H1 (cell line): Measurements from ENCODE around the gene TPD52L1.

Source experiments
- ATF2 ChIP-seq: IDR thresholded peaks from 2 replicates; pipeline ENCODE4 v1.6.1; 2012; ENCODE audit warnings: low read length, inconsistent platforms
- BACH1 ChIP-seq: IDR thresholded peaks from 2 replicates; pipeline ENCODE4 v1.6.1; 2012; ENCODE audit warnings: low read length, improper control_type of control experiment
- CHD2 ChIP-seq: IDR thresholded peaks from 2 replicates; pipeline ENCODE4 v1.6.1; 2012; ENCODE audit warnings: low read length, improper control_type of control experiment
- HDAC2 ChIP-seq, 2 experiments: fragments of 300-600 bp in 1 of 2; sonication (generic) in 1 of 2; IDR thresholded peaks; 2 replicates each; pipeline ENCODE4 v1.6.1; 2011 to 2012; ENCODE audit warnings: low read depth in 2 of 2, low read length in 2 of 2, mild to moderate bottlenecking in 2 of 2, moderate library complexity in 2 of 2, borderline replicate concordance in 1 of 2, inconsistent platforms in 1 of 2
- NANOG ChIP-seq: IDR thresholded peaks from 2 replicates; pipeline ENCODE4 v1.6.1; 2011; ENCODE audit warnings: low read length, low read depth, mild to moderate bottlenecking, inconsistent platforms; ENCODE audit not compliant: insufficient read depth, poor library complexity, severe bottlenecking
- POLR2A ChIP-seq, 2 experiments: IDR thresholded peaks; 1 replicate in 1 of 2; 2 replicates in 1 of 2; pipeline ENCODE4 v1.6.1; 2011; ENCODE audit warnings: low read depth in 2 of 2, low read length in 2 of 2, mild to moderate bottlenecking in 2 of 2; ENCODE audit errors: control extremely low read depth in 1 of 2
- POLR2AphosphoS5 ChIP-seq: IDR thresholded peaks from 2 replicates; pipeline ENCODE4 v1.6.1; 2011; ENCODE audit warnings: low read depth, low read length
- POU5F1 ChIP-seq: IDR thresholded peaks from 2 replicates; pipeline ENCODE4 v1.6.1; 2011; ENCODE audit warnings: low read depth, mild to moderate bottlenecking, low read length, moderate library complexity
- SIX5 ChIP-seq: IDR thresholded peaks from 2 replicates; pipeline ENCODE4 v1.6.1; 2011; ENCODE audit warnings: mild to moderate bottlenecking, low read depth, low read length
- TEAD4 ChIP-seq: IDR thresholded peaks from 2 replicates; pipeline ENCODE4 v1.6.1; 2012; ENCODE audit warnings: low read depth, low read length, inconsistent platforms, mixed read lengths

- TF ChIP-seq POU5F1 = no peak
- no peak for TF ChIP-seq ATF2
- TF ChIP-seq HDAC2 (IDR thresholded peaks at IDR 0.05; ENCODE audit: borderline replicate concordance in 1 of 2, low read depth in 2 of 2, low read length in 2 of 2) = no peak
- no peak for TF ChIP-seq POLR2AphosphoS5
- no peak for TF ChIP-seq POLR2A (IDR thresholded peaks at IDR 0.05; ENCODE audit: control extremely low read depth in 1 of 2, low read depth in 2 of 2, low read length in 2 of 2)
- TF ChIP-seq NANOG = no peak
- TF ChIP-seq BACH1 = no peak
- no peak for TF ChIP-seq TEAD4
- TF ChIP-seq CHD2 = no peak
- TF ChIP-seq SIX5 = no peak
Measured at GRCh38 chr6:125253881-125254280, 100.3 kb downstream of the TPD52L1 start.
